ENCODE results near the gene CAMK1.

DNA sequence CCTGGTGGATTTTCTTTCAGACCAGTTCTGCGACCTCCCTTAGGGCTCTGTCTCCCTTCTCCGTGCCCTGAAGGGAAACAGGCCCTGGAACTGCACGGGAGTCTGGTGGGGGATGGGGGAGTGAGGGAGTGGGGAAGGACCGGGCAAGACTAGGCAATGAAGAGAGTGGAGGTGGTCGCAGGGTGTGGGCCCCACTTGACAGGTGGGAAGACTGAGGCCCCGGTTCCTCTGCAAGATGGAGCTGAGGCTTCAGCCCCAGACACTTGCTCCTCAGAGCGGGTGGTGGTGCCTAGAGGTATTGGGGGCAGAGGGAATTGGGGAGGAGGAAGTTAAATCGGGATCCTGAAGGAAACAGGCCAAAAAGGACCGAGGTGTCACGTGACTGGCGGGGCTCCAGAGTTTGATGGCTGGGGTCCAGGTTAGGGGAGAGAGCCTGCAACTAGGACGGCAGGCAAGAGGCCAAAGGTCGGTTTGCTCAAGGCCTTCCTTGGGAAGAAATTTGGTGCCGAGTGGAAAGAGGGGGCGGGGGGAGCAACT, 597 bp upstream of the CAMK1 start:
- no peak for TF ChIP-seq POLR2A (IDR thresholded peaks at IDR 0.05; ENCODE audit: low read depth, low read length)
- TF ChIP-seq POLR2AphosphoS5 (IDR thresholded peaks at IDR 0.05; ENCODE audit: low read depth, low read length), result no peak

All from GM12892 (cell line).